Calu3 (cell line): ENCODE data around the gene C10orf90. TPM values are rescaled to one million over a fixed set of nuclear protein-coding genes. Genes with fewer than 3 reads are reported as not detected.

Source experiments
- BruUV-seq: library from RNA; stranded (reverse); fragments of 400-500 nt; replicated peaks from 2 replicates; lab custom pipeline; 2021; lab: Mats Ljungman, UMichigan
- CTCF ChIA-PET: fragments of 300-600 bp; sonication (Branson Sonifier 250); formaldehyde crosslinking; loops from one replicate; lab custom pipeline; 2022; ENCODE audit warnings: antibody characterized with exemption; lab: Charles Lee
- DNase-seq: peaks from one replicate; pipeline ENCODE4 v3.0.0; 2022
- H3K27ac Mint-ChIP-seq: one replicate; pipeline ENCODE4 v1.8.0; 2022; ENCODE audit warnings: mixed read lengths; ENCODE audit not compliant: unreplicated experiment
- H3K27me3 Mint-ChIP-seq: one replicate; pipeline ENCODE4 v1.8.0; 2022; ENCODE audit warnings: mixed read lengths; ENCODE audit not compliant: unreplicated experiment
- H3K36me3 Mint-ChIP-seq: one replicate; pipeline ENCODE4 v1.8.0; 2022; ENCODE audit warnings: mild to moderate bottlenecking, moderate library complexity, mixed read lengths; ENCODE audit not compliant: insufficient read depth, unreplicated experiment
- H3K4me1 Mint-ChIP-seq: one replicate; pipeline ENCODE4 v1.8.0; 2022; ENCODE audit warnings: mild to moderate bottlenecking, low read depth, mixed read lengths; ENCODE audit not compliant: unreplicated experiment
- H3K4me3 Mint-ChIP-seq: one replicate; pipeline ENCODE4 v1.8.0; 2022; ENCODE audit warnings: mild to moderate bottlenecking, low read depth, moderate library complexity, mixed read lengths; ENCODE audit not compliant: unreplicated experiment
- H3K9me3 Mint-ChIP-seq: one replicate; pipeline ENCODE4 v1.8.0; 2022; ENCODE audit warnings: low read depth, mixed read lengths; ENCODE audit not compliant: unreplicated experiment
- CTCF ChIP-seq: fragments of 200-600 bp; IDR thresholded peaks from one replicate; pipeline ENCODE4 v1.8.0; 2022; ENCODE audit warnings: antibody characterized with exemption; ENCODE audit not compliant: unreplicated experiment
- intact Hi-C: fragments of 100-400 bp; cut with micrococcal nuclease; formaldehyde crosslinking; loops from one replicate; pipeline ENCODE4 v1.10.0; 2022; ENCODE audit not compliant: unreplicated experiment
- total RNA-seq: library from RNA; stranded (reverse); gene quantifications from 2 replicates; pipeline ENCODE4 v1.2.3, GENCODE V29; 2022

Gene C10orf90
- total RNA-seq, 1 experiment from 2014 or later = not detected

GRCh38 chr10:126393076-126393475 lies 277.4 kb downstream of the C10orf90 start:
- CTCF ChIA-PET = interaction anchor here (0.6 kb wide), 1 partner anchor 264 kb away, joined by 6 read pairs; no protein-coding TSS in a partner anchor
- Mint-ChIP-seq H3K27ac (no peak overlapping the region), H3K27me3 (peaks cover 31% of the 10 kb centered on the region), H3K4me1 (no peaks in the 10 kb centered on the region), H3K36me3 (no peaks in the 10 kb centered on the region), H3K4me3 (no peak overlapping the region), H3K9me3 (peaks cover 2% of the 10 kb centered on the region)
- TF ChIP-seq CTCF = no peak
- DNase-seq = no peak
- intact Hi-C loops = no loop called here
- no TSS peak for BruUV-seq

GRCh38 chr10:126392469-126392868 lies 278.0 kb downstream of the C10orf90 start:
- no peak for DNase-seq
- H3K27ac Mint-ChIP-seq = no peak overlapping the region
- CTCF ChIA-PET = no interaction called here
- BruUV-seq = no TSS peak
- H3K9me3 Mint-ChIP-seq = peaks cover 2% of the 10 kb centered on the region
- peaks cover under 1% of the 10 kb centered on the region for H3K36me3 Mint-ChIP-seq
- TF ChIP-seq CTCF = no peak
- no peak overlapping the region for H3K4me3 Mint-ChIP-seq
- intact Hi-C loops = no loop called here
- no peaks in the 10 kb centered on the region for H3K4me1 Mint-ChIP-seq
- H3K27me3 Mint-ChIP-seq = peaks cover 34% of the 10 kb centered on the region

GRCh38 chr10:126392068-126392467 lies 278.4 kb downstream of the C10orf90 start:
- peaks cover 5% of the 10 kb centered on the region for H3K9me3 Mint-ChIP-seq
- CTCF ChIA-PET = no interaction called here
- no peak overlapping the region for H3K4me3 Mint-ChIP-seq
- no peak overlapping the region for H3K27ac Mint-ChIP-seq
- H3K27me3 Mint-ChIP-seq = peaks cover 35% of the 10 kb centered on the region
- H3K4me1 Mint-ChIP-seq = no peaks in the 10 kb centered on the region
- no peak for DNase-seq
- peaks cover 4% of the 10 kb centered on the region for H3K36me3 Mint-ChIP-seq
- intact Hi-C loops = no loop called here
- TF ChIP-seq CTCF = no peak
- BruUV-seq = no TSS peak

DNA sequence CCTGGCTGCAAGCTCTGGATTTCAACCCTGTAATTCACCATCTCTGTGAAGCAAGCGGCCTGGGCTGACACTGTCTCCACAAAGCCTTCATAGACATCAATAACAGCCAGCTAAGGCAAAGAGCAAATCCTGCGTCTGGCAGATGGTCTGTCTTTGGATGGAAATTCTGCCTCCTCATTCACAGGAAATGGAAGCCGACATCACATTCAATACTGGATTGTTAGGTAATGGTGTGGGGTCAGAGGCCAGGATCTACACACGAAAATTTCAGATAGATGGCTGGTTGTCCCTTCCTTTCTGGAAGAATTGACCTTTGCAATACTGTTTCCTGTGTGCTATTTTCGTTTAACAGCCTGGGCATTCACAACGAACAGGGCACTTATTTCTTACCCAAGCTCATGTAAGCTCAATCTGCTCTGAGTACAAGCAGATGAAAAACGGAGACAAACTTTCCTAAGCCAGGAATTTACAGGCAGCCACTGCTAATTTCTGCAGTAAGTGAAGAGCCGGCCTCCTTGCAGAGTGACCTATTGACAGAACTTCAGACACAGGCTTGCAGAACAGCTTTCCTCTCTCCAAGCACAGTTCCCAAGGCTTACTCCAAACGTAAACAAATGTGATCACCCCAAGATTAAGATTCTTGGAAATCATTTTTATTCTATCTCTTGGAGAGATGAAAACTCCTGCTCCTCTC lies 279.2 kb downstream of the C10orf90 start:
- CTCF ChIA-PET = no interaction called here
- Mint-ChIP-seq H3K4me3 (no peak overlapping the region), H3K27ac (no peak overlapping the region), H3K36me3 (peaks cover 4% of the 10 kb centered on the region), H3K9me3 (peaks cover 7% of the 10 kb centered on the region), H3K4me1 (no peaks in the 10 kb centered on the region), H3K27me3 (peaks cover 35% of the 10 kb centered on the region)
- DNase-seq = no peak
- no peak for TF ChIP-seq CTCF
- intact Hi-C loops = no loop called here
- no TSS peak for BruUV-seq
